22Rv1 (cell line): ENCODE measurements around the gene GAN.

Experiments used
- CTCF ChIP-seq: fragments of 450-650 bp; IDR thresholded peaks from 2 replicates; pipeline ENCODE4 v1.5.1; 2017; ENCODE audit warnings: mild to moderate bottlenecking
- ZFX ChIP-seq: fragments of 450-650 bp; IDR thresholded peaks from 2 replicates; pipeline ENCODE4 v1.6.1; 2017; ENCODE audit warnings: antibody characterized with exemption, borderline replicate concordance

- TF ChIP-seq CTCF (no peak), ZFX (no peak)
These were observed 55.2 kb downstream of the GAN start for GRCh38 chr16:81369888-81370504.
